EH (cell line): ENCODE measurements around the gene CAMK2G.
"Not testable (repeated sequence)": the region's sequence is repeated elsewhere in the genome, so short reads cannot be mapped to it uniquely, and the experiment has no call there.

Source experiments
- DNase-seq: peaks from one replicate; pipeline ENCODE4 v3.0.0-alpha.2; 2015; ENCODE audit warnings: low read depth

CAMK2G gene

DNA sequence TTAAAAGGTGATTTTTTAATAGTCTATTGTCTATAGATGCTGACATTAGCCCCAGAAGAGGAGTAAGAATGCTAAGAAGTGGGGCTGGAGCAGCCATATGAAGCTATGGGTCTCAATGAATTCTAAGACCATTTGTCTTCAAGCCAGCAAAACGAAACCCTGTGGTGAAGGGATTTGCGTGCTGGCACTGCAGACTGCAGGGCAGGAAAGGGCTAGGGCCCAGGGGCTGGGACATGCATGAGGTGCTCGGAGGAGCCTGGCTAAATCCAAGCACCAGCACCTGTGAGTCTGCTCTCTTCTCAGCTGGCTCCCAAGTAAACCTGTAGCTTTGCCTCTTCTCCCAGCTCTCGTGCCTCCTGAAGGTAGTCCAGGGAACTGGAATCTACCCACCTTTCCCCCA is 61.7 kb downstream of the CAMK2G start:
- DNase-seq = no peak

DNA sequence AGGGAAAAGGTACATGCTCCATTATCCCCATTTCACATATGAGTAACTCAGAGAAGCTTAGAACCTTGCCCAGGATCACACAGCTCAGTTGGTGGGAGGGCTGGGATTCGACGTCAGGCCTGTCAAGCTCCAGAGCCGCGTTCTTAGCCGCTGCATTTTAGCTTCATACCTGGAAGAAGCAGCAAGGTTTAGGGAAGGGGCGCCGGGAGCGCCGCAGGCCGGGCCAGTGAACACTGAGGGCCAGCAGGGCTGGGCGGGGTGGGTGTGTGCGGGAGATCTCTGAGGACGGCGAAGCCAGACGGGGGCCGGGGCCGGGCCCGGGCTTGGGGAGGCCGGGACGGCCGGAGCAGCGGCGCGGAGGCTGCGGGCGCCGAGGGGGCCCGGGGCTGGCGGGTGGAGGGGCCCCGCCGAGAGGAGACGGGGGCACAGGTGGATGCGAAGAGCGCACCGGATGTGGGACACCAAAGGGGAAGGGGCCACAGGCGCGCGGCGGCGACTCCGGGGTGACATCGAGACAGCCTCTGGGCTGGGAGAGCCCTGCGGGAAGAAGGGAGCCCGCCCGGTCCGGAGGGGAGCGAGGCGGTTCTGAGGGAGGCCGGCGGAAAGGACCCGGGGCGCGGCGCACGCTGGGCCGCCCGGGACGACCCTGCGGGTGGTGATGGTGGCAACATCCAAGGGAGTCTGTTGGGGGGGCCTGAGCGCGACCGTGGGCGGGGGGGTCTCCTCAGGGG is 63.5 kb downstream of the CAMK2G start:
- DNase-seq = peak; percentile 28

DNA sequence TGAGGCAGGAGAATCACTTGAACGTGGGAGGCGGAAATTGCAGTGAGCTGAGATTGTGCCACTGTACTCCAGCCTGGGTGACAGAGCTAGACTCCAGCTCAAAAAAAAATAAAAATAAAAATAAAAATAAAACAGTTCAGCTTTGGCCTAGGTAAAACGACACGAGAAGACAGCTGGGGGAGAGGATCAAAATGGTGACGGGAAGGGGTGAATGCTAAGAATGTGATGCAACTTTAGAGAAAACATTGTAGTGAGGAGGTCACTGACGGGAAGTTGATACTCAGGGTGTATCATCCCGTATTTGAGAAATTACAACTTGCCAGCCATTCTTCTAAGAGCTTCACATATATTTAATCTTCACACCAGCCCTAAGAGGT is 64.0 kb downstream of the CAMK2G start:
- peak; percentile 39 for DNase-seq

DNA sequence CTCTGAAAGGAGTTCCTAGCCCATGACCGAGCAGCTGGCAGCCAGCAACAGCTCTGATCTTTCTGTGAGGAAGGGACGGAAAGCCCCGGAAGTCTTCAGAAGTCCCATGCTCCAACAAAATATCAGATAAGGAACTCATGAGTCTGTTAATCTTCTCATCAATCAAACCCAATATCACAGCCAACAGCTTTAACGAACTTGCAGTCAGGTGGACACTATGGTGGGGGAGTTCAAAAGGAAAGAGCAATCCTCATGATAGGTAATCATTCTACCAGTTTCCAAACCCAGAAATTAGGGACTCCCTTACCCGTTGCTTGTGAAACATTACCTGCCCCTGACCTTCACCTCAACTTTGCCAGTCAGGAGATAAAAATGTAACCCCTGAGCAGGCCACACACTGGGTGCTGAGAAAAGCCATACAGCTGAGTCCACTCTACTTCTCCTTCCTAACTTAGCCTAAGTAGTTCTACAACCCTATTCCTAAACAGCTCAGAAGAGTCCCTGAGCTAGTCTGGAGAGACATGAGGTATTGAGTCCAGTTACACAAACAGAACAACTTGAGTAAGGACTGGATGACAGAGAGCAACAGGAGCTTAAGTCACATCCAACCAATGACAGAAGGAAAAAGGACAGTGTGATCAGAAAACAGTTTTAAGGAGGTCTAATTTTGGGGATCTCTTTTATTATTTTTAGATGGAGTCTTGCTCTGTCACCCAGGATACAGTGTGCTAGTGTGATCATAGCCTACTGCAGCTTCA is 65.1 kb downstream of the CAMK2G start:
- no peak for DNase-seq

DNA sequence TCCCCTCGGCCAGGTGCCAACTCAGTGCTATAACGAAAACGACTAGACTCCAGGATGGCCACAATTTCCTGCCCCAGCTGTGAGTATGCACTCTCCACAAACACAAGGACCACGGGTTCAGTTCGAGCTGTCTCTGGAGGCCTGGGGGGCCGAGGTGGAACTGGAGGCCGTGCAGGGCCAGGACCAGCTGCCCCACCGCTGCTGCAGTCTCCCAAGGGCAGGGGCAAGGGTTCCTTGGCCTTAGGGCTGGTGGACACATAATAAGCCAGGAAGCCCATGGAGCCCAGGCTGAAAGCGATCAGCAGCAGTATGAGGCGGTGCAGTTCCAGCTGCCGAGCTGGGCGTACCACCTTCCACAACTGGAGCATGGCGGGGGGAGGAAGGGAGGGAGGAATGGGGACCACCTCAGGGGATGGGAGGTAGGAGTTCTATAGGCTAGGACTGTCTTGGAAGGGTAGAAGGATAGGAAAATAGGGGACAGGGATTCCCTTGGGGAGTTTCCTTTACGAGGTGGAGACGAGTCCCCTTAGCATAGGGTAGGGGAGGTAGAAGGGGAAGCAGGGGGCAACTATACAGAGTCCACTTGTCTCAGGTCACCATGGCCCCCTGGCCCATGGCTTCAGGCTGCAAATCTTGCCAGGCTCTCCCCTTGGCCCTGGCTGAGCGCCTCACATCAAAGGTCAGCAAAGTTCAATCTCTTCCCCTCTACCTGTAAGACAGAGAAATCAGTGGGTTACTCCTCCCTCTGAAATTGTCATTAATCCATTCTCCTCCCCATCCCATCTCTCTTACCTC is 66.1 kb downstream of the CAMK2G start:
- no peak for DNase-seq

DNA sequence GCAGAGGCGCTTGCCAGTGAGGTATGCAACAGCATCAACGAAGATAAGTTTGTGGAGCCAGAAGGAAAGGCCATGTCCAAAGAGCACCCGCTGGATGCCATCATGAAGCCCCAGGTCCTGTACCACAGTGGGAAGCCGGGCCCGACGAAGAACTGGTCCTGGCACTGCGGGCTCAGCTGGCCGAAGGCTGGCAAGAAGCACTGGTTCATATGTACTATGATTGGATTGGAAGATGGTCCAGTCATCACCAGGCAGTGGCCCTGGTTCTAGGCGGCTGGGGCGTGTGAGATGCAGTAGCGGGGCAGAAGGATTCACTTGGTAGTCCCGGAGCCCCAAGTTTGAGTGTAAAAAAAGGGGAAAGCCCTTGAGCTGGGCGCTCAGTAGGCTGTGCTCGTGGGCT is 66.9 kb downstream of the CAMK2G start:
- no peak for DNase-seq

DNA sequence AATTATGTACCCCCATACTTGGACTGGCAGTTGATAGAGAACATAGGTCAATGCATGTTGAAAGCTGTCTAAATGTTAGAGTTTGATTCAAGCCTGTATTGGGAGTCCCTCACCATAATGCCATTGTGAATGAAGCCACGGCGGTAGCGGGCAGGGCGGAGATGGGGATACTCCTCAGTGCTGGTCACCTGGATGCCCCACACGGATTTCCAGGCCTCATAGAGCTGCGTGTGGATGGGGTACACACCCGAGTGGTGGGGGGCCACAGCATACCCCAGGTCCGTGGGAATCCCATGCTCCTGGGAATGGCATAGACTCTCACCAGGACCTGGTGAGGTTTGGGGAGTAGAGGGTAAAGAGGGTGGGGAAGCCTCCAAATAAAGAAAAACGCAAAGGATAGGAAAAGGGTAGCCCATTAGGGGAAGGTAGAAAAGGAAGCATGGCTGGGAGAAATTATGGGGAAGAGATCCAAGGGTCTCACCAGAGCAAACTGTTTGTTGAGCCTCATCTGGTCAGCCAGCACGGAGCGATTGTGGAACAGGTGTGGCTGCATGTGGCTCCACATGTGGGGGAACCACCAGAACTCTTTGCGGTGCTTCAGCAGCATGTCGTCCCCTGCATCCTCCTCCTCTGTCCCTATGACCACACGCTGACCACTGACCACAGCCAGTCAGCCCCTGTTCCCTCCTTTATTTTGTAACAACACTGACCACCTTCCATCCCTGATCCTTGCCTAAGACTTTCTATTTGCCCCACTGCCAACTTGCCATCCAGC is 68.0 kb downstream of the CAMK2G start:
- no peak for DNase-seq

DNA sequence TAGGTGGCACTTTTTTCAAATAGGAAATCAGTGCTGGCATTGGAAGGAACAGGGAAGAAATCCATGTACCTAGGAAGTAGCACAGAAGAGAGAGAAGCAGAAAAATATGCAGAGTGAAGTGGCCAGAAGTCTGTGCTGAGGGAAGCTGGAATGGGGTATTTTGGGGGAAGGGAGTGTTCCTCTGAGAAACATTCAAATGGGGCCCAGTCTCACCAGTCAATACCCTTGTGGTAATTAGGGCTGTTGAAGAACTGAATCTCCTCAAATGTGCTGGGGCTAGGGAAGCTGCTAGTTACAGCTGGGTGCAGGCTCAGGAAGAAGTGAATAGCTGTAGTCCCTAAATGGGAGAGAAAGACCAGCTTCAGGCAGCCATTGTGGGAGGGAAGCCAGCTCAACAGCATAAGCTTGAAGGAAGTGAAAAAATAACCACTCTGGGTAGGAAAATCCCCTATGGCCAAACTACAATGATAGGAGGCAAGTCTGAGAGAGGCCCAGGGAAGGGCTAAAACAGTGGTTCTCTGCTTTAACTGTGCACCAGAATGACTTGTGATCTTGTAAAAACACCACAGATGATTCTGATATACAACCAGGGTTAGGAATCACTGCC is 70.6 kb downstream of the CAMK2G start:
- no peak for DNase-seq

DNA sequence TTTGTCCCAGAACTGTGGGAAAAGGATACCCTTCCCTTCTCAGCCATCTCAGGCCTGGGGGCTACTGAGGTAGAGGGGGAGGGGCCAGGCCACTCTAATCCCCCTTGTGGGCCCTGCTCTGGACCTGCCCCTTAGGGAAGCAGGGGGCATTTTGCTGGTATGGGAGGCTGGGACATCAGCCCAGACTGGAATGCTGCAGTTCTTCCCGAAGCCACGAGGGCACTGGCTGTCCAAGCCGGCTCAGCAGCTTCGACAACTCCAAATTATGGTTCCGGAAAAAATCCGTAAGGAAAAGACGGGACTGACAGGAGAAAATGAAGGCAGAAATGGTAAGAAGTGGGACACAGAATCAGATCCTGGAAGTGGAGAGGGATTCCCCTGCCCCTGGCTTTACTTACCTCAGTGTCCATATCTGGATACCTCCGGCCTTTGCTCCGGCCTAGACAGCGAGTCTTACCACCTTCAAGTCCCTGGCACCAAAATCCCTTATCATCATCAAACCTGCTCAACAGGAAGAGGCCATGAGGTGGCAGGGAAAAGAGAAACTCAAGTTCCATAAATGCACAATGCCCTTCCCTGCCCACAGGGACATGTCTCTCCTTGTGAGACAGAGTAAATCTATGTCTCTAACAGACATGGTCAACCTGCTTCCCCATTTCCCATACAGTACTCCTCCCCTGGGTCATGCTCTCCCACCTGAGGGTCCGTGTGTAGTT is 71.9 kb downstream of the CAMK2G start:
- DNase-seq = no peak

DNA sequence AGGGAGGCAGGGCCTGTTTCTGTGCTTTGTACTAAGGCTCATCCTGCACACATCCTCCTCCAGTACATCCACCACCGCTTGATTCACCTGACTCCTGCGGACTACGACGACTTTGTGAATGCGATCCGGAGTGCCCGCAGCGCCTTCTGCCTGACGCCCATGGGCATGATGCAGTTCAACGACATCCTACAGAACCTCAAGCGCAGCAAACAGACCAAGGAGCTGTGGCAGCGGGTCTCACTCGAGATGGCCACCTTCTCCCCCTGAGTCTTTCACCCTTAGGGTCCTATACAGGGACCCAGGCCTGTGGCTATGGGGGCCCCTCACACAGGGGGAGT is 73.1 kb downstream of the CAMK2G start:
- DNase-seq = no peak

DNA sequence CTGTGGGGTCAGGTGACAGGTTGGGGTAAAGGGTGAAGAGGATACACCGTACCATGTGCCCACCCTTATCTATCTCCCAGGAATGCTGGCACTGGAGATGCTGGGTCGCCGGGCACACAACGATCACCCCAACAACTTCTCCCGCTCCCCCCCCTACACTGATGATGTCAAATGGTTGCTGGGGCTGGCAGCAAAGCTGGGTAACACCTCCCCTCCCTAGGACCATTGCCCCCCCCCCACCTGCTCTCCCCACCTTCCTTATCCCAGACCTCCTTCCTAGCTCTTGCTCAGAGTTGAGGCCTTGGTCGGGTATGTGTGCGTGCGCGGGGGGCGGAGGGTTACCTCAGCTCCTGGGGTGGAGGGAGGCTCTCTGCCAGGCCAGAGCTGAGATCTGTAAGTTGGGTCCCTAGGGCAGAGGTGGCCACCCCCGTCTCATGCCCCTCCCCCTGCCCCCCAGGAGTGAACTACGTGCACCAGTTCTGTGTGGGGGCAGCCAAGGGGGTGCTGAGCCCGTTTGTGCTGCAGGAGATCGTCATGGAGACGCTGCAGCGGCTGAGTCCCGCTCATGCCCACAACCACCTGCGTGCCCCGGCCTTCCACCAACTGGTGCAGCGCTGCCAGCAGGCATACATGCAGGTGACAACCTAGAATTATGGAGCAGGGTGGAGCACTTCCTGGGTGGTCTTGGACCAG is 73.6 kb downstream of the CAMK2G start:
- no peak for DNase-seq

DNA sequence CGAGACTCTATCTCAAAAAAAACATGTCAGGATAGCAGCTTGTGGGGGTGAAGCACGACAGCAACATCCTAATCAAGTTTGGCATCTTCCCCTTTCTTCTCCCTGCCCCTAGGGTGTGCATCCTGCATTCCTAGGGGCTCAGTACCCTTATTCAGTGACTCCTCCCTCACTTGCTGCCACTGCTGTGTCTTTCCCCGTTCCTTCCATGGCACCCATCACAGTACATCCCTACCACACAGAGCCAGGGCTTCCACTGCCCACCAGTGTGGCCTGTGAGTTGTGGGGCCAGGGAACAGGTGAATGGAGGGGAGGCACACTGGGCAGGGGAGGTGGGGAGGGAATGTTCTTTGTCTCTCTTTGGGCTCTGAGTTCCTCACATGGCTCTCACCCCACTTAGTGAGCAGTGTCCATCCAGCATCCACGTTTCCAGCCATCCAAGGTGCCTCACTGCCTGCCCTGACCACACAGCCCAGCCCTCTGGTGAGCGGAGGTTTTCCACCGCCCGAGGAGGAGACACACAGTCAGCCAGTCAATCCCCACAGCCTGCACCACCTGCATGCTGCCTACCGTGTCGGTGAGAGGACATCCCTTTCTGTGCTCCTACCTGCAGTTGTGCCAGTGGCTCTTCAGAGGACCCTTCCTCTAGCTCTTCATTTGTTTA is 74.3 kb downstream of the CAMK2G start:
- DNase-seq = no peak

DNA sequence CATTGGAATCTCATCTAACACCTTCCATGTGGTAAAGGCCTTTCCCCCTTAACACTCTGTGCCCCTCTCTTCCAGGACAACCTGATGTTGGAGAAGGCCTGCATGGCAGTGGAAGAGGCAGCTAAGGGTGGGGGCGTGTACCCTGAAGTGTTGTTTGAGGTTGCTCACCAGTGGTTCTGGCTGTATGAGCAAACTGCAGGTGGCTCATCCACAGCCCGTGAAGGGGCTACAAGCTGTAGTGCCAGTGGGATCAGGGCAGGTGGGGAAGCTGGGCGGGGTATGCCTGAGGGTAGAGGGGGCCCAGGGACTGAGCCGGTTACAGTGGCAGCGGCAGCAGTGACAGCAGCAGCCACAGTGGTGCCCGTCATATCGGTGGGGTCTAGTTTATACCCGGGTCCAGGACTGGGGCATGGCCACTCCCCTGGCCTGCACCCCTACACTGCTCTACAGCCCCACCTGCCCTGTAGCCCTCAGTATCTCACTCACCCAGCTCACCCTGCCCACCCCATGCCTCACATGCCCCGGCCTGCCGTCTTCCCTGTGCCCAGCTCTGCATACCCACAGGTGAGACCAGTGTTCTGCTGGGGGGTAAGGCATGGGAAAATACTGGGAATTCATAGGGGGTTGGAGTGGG is 75.3 kb downstream of the CAMK2G start:
- DNase-seq = no peak

DNA sequence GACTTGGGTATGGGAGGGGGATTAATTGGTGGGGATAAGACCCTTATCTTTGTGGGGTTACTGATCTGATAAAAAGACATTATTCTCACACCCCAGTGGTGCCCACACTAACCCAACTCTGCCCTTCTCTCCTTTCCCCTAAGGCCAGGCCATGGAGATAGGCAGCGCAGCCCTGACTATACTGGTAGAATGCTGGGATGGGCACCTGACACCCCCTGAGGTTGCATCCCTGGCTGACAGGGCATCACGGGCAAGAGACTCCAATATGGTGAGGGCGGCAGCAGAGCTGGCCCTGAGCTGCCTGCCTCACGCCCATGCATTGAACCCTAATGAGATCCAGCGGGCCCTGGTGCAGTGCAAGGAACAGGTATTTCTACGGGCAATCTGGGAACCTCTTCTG is 76.3 kb downstream of the CAMK2G start:
- no peak for DNase-seq

DNA sequence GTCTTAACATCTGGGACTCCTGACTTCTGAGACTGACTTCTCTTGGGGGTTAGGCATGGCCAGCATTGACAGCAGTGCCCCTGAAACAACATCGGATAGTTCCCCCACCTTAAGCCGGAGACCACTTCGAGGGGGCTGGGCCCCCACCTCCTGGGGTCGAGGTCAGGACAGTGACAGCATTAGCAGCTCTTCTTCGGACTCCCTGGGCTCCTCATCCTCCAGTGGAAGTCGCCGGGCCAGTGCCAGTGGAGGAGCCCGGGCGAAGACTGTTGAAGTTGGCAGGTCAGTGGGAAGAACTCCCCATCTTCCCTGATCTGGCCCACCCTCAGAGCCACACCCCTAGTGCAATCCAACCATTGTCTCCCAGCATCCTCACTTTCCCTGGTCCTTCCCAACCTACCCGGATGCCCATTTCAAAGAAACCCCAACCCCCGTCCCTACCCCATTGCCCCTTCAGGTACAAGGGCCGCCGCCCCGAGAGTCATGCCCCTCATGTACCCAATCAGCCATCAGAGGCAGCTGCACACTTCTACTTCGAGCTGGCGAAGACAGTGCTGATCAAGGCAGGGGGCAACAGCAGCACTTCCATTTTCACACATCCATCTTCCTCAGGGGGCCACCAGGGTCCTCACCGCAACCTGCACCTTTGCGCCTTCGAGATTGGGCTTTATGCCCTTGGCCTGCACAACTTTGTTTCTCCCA is 76.9 kb downstream of the CAMK2G start:
- DNase-seq = no peak

DNA sequence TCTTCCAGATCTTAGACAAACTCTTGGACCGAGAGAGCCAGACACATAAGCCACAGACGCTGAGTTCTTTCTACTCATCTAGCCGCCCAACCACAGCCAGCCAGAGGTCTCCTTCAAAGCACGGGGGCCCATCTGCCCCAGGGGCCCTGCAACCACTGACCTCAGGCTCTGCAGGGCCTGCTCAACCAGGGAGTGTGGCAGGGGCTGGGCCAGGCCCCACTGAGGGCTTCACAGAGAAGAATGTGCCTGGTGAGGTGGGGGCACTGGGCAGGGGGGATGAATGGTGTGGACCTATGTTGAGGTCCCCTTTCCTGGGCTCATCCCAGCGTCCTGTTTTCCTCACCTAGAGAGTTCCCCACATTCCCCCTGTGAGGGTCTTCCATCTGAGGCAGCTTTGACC is 77.6 kb downstream of the CAMK2G start:
- no peak for DNase-seq

DNA sequence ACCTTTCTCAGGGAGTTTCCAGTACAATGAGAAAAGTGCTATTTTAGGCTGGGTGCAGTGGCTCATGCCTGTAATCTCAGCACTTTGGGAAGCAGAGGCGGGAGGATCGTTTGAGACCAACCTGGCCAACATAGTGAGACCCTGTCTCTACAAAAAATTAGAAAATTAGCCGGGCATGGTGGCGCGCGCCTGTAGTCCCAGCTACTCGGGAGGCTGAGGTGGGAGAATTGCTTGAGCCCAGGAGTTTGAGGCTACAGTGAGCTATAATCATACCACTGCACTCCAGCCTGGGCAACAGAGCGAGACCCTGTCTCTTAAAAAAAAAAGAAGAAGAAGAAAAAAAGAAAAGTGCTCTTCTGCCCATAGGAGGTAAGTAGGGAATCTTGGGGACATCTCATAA is 78.3 kb downstream of the CAMK2G start:
- not testable (repeated sequence) for DNase-seq

DNA sequence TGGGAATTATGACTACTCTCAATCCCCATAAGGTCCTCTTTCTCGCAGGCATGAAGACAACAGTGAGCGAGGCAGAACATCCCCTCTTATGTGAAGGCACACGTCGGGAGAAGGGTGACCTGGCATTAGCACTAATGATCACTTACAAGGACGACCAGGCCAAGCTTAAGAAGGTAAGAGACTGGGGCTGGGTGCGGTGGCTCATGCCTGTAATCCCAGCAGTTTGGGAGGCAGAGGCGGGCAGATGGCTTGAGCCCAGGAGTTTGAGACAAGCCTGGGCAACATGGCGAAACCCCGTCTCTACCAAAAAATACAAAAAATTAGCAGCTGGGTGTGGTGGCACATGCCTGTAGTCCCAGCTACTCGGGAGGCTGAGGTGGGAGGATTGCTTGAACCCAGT is 78.9 kb downstream of the CAMK2G start:
- not testable (repeated sequence) for DNase-seq

DNA sequence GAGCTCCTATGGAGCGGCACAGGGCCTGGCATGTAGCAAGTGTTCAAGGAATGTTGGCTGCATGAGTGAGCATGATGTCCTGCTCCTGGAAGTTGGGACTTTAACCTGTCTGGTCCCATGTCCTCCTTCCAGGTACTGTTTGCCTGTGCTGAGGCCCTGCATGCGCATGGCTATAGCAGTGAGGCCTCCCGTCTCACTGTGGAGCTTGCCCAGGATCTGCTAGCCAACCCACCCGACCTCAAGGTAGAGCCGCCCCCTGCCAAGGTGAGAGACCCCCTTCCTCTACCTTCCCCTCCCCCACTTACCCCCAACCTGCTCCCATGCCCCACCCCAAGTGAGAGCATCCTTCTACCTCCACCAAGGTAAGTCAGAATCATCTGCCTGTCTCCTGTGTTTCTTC is 80.9 kb downstream of the CAMK2G start:
- DNase-seq = no peak
